H7 (cell line): ENCODE measurements around the gene MOB3A. TPM values are rescaled to one million over a fixed set of nuclear protein-coding genes. Genes with fewer than 3 reads are reported as not detected.
A peak's percentile ranks its signal among the peaks of the same experiment; 100 is the strongest.

ENCODE experiments used
- DNase-seq: peaks from one replicate; pipeline ENCODE4 v3.0.0; 2012
- H3K27me3 ChIP-seq: 2 replicates; pipeline ENCODE4 v1.6.0; 2011; ENCODE audit warnings: mild to moderate bottlenecking, low read length; ENCODE audit not compliant: control insufficient read depth, insufficient read depth
- H3K36me3 ChIP-seq: replicated peaks from 2 replicates; pipeline ENCODE4 v1.5.1; 2011; ENCODE audit warnings: low read length; ENCODE audit not compliant: control insufficient read depth, insufficient read depth
- H3K4me3 ChIP-seq: 2 replicates; pipeline ENCODE4 v1.5.1; 2011; ENCODE audit warnings: low read depth, mild to moderate bottlenecking, control low read depth, low read length, moderate library complexity; ENCODE audit not compliant: insufficient read depth
- total RNA-seq: library from RNA; depleted of rRNA; stranded (reverse); fragments of >200 nt; shearing (Covaris generic); gene quantifications from 2 replicates; pipeline ENCODE4 v1.2.3, GENCODE V29; 2014

Gene MOB3A
- total RNA-seq, 1 experiment from 2014 or later = 8.9 TPM

GRCh38 chr19:2056837-2057192 is 39.3 kb downstream of the MOB3A start:
- H3K4me3 ChIP-seq = no peak overlapping the region
- no peaks in the 10 kb centered on the region for H3K36me3 ChIP-seq
- no peaks in the 10 kb centered on the region for H3K27me3 ChIP-seq
- DNase-seq = no peak

- DNase-seq = no peak
- H3K36me3 ChIP-seq = no peaks in the 10 kb centered on the region
- peak overlapping the region; percentile 8; the same call in 1 of the 2 replicates for H3K4me3 ChIP-seq
- H3K27me3 ChIP-seq = no peaks in the 10 kb centered on the region
These were observed 39.9 kb downstream of the MOB3A start for GRCh38 chr19:2055931-2056836.

- no peak for DNase-seq
- Histone ChIP-seq H3K27me3 (no peaks in the 10 kb centered on the region), H3K4me3 (no peak overlapping the region), H3K36me3 (no peaks in the 10 kb centered on the region)
These were observed 41.4 kb downstream of the MOB3A start for GRCh38 chr19:2054763-2055162.

- H3K27me3 ChIP-seq = no peaks in the 10 kb centered on the region
- peak; percentile 23 for DNase-seq
- H3K36me3 ChIP-seq = no peaks in the 10 kb centered on the region; the same call in 1 of the 2 replicates
- no peak overlapping the region for H3K4me3 ChIP-seq
These were observed 42.3 kb downstream of the MOB3A start for GRCh38 chr19:2053601-2054389.

GRCh38 chr19:2051773-2052704 is 44.1 kb downstream of the MOB3A start:
- H3K36me3 ChIP-seq = no peaks in the 10 kb centered on the region; the same call in none of the 2 replicates
- H3K4me3 ChIP-seq = peak overlapping the region; percentile 50
- no peak for DNase-seq
- no peaks in the 10 kb centered on the region for H3K27me3 ChIP-seq

GRCh38 chr19:2050991-2051772 is 44.9 kb downstream of the MOB3A start, which contains the start of gene MKNK2:
Gene MKNK2 (minus strand): TSS chr19:2051244. CDS start chr19:2050851, 393 bp downstream.
- no peaks in the 10 kb centered on the region; the same call in none of the 2 replicates for H3K36me3 ChIP-seq
- peak within 1 kb of the TSS; percentile 95 for H3K4me3 ChIP-seq
- DNase-seq = no peak
- no peaks in the 10 kb centered on the region for H3K27me3 ChIP-seq

- no peaks in the 10 kb centered on the region; the same call in none of the 2 replicates for H3K36me3 ChIP-seq
- H3K27me3 ChIP-seq = no peaks in the 10 kb centered on the region
- DNase-seq = no peak
- H3K4me3 ChIP-seq = peak overlapping the region; percentile 95
These were observed 45.7 kb downstream of the MOB3A start for GRCh38 chr19:2050349-2050990.

GRCh38 chr19:2049741-2050348 is 46.3 kb downstream of the MOB3A start:
- DNase-seq = peak; percentile 88
- Histone ChIP-seq H3K27me3 (no peaks in the 10 kb centered on the region), H3K4me3 (peak overlapping the region; percentile 95), H3K36me3 (no peaks in the 10 kb centered on the region; the same call in none of the 2 replicates)

GRCh38 chr19:2048959-2049740 is 47.0 kb downstream of the MOB3A start:
- peak; percentile 68 for DNase-seq

GRCh38 chr19:2048104-2048958 is 47.8 kb downstream of the MOB3A start:
- H3K4me3 ChIP-seq = no peak overlapping the region
- peaks cover 2% of the 10 kb centered on the region for H3K36me3 ChIP-seq
- DNase-seq = peak; percentile 59
- H3K27me3 ChIP-seq = no peaks in the 10 kb centered on the region

More at GRCh38 chr19:2048959-2049740, 47.0 kb downstream of the MOB3A start:
- H3K36me3 ChIP-seq = no peaks in the 10 kb centered on the region; the same call in none of the 2 replicates
- H3K27me3 ChIP-seq = no peaks in the 10 kb centered on the region
- H3K4me3 ChIP-seq = no peak overlapping the region

GRCh38 chr19:2047449-2048103 is 48.5 kb downstream of the MOB3A start:
- peak; percentile 54 for DNase-seq
- no peak overlapping the region for H3K4me3 ChIP-seq

More at GRCh38 chr19:2047449-2048103, 48.5 kb downstream of the MOB3A start:
- Histone ChIP-seq H3K27me3 (no peaks in the 10 kb centered on the region), H3K36me3 (peaks cover 4% of the 10 kb centered on the region)
